GM12878 (cell line): ENCODE data around the gene KCNAB3. TPM values are rescaled to one million over a fixed set of nuclear protein-coding genes. Genes with fewer than 3 reads are reported as not detected.

Source experiments
- EP300 ChIP-seq, 2 experiments: fragments of 150-350 bp in 1 of 2; IDR thresholded peaks; 2 replicates each; pipeline ENCODE4 v1.6.1; 2011 to 2012; ENCODE audit warnings: low read depth in 2 of 2, low read length in 2 of 2, borderline replicate concordance in 1 of 2, improper control_type of control experiment in 1 of 2, inconsistent platforms in 1 of 2; ENCODE audit not compliant: control insufficient read depth in 1 of 2
- EZH2 ChIP-seq: IDR thresholded peaks from 2 replicates; pipeline ENCODE4 v1.6.1; 2012; ENCODE audit warnings: low read depth, mild to moderate bottlenecking, control low read depth, inconsistent platforms, low read length, borderline replicate concordance; ENCODE audit not compliant: control insufficient read depth
- FOS ChIP-seq: IDR thresholded peaks from 3 replicates; pipeline ENCODE4 v1.6.1; 2011; ENCODE audit warnings: borderline replicate concordance; ENCODE audit not compliant: insufficient read length; ENCODE audit errors: extremely low read depth
- GABPA ChIP-seq: IDR thresholded peaks from 2 replicates; pipeline ENCODE4 v1.6.1; 2014; ENCODE audit warnings: antibody characterized with exemption, low read depth, mild to moderate bottlenecking, inconsistent platforms
- HDGF ChIP-seq: fragments of 450-650 bp; IDR thresholded peaks from 2 replicates; pipeline ENCODE4 v1.6.1; 2016; ENCODE audit warnings: antibody characterized with exemption
- MTA2 ChIP-seq: fragments of 450-650 bp; IDR thresholded peaks from 2 replicates; pipeline ENCODE4 v1.6.1; 2016; ENCODE audit warnings: low read depth, mild to moderate bottlenecking, moderate library complexity
- NFYB ChIP-seq: IDR thresholded peaks from 2 replicates; pipeline ENCODE4 v1.6.1; 2011; ENCODE audit warnings: low read depth, mild to moderate bottlenecking, low read length, improper control_type of control experiment, moderate library complexity; ENCODE audit not compliant: insufficient read depth
- NR2C1 ChIP-seq: fragments of 450-650 bp; IDR thresholded peaks from 2 replicates; pipeline ENCODE4 v1.6.1; 2017; ENCODE audit warnings: antibody characterized with exemption, mild to moderate bottlenecking, moderate library complexity
- PML ChIP-seq: IDR thresholded peaks from 2 replicates; pipeline ENCODE4 v1.6.1; 2012; ENCODE audit warnings: low read length, inconsistent platforms
- POLR2AphosphoS2 ChIP-seq: IDR thresholded peaks from 2 replicates; pipeline ENCODE4 v1.6.1; 2011; ENCODE audit warnings: low read depth, mild to moderate bottlenecking, low read length, improper control_type of control experiment, moderate library complexity
- POU2F2 ChIP-seq: IDR thresholded peaks from 3 replicates; pipeline ENCODE4 v1.6.1; 2011; ENCODE audit warnings: low read depth, mild to moderate bottlenecking, low read length, borderline replicate concordance
- SMC3 ChIP-seq: IDR thresholded peaks from 2 replicates; pipeline ENCODE4 v1.6.1; 2011; ENCODE audit warnings: low read length, improper control_type of control experiment, borderline replicate concordance
- TCF7 ChIP-seq: IDR thresholded peaks from 2 replicates; pipeline ENCODE4 v1.6.1; 2014; ENCODE audit warnings: antibody characterized with exemption, borderline replicate concordance
- polyA plus RNA-seq, 11 experiments: library from polyadenylated mRNA; depleted of rRNA in 4 of 11; unstranded in 6 of 11; stranded (reverse) in 5 of 11; fragments of >200 nt; fragmentation: Nextera tagmentation in 4 of 11; fragmentation: Illumina TruSeq in 1 of 11; extraction: Ambion mirVana in 4 of 11; extraction: Trizol in 1 of 11; gene quantifications; 1 replicate in 1 of 11; 2 replicates in 10 of 11; pipeline versions ENCODE4 v1.2.1 to v1.2.3, GENCODE V29; 2011 to 2016; ENCODE audit warnings: inconsistent platforms in 2 of 11, missing spikeins in 2 of 11, low read depth in 1 of 11
- total RNA-seq, 4 experiments: library from RNA; depleted of rRNA in 3 of 4; stranded (reverse); fragments of >200 nt in 3 of 4; fragmentation: Illumina TruSeq in 1 of 4; extraction: Trizol in 1 of 4; gene quantifications; 2 replicates each; pipeline versions ENCODE4 v1.2.1 to v1.2.3, GENCODE V29; 2013 to 2021
- TF ChIP-seq, protein P1 (sequence below): fragments of 450-650 bp; conservative IDR thresholded peaks from 2 replicates; pipeline ENCODE4 v1.6.1; 2017; ENCODE audit warnings: mild to moderate bottlenecking, moderate library complexity
- TF ChIP-seq, protein P2 (sequence below): fragments of 450-650 bp; formaldehyde crosslinking; IDR thresholded peaks from 2 replicates; pipeline ENCODE4 v1.4.0; 2022; ENCODE audit warnings: mild to moderate bottlenecking, moderate library complexity
- TF ChIP-seq, protein P3 (sequence below): fragments of 450-650 bp; IDR thresholded peaks from 2 replicates; pipeline ENCODE4 v1.6.1; 2018; ENCODE audit warnings: borderline replicate concordance, mild to moderate bottlenecking; ENCODE audit not compliant: partially characterized antibody
- TF ChIP-seq, protein P4 (sequence below): IDR thresholded peaks from 2 replicates; pipeline ENCODE4 v1.6.1; 2011; ENCODE audit warnings: low read depth, low read length, improper control_type of control experiment, borderline replicate concordance
- TF ChIP-seq, protein P5 (sequence below): IDR thresholded peaks from 2 replicates; pipeline ENCODE4 v1.6.1; 2012; ENCODE audit warnings: low read length, inconsistent platforms

Gene KCNAB3
- total and polyA plus RNA-seq, 10 of the 15 experiments (the other 5 are each of a cell fraction or from before 2014, with no cell fraction given) = 0.22 to 7.9 (median 1.8) TPM

DNA sequence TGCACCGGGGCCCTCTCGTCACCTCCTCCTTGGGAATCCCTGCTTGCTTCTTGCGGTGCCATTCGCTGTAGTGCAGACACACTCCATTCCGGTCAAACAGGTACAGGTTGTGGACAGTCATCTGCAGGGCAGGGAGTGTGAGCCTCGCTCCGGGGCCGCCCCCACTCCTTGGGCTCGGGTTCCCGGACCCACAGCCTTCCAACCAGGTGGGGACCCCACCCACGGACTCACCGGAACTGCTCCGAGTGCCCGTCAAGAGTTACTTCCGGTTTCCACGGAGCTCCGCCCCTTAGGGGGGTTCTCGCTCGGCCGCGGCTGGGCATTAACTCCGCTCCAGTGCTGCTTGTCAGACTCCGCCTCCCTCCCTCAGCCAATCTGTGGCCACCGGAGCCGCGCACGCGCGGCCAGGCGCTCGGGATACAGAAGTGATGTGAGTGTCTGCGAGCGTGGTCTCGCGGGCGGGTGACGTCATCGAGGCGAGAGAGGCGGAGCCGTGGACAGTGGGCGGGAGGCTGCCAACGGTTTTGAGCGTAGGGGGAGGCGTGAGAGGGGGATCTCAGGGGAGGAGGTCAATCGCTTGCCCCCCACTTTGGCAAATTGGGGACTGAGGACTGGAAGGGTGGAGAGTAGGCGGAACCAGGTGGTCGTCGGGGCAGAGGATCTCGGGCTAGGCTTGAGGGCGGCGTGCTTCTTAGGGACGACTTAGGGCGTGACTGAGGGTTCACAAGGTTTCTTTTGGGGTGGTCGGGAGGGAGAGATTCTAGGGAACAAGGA lies 2.2 kb upstream of the KCNAB3 start, which contains the start of the genes CNTROB and TRAPPC1 (continued):
- TF ChIP-seq, protein P1, sequence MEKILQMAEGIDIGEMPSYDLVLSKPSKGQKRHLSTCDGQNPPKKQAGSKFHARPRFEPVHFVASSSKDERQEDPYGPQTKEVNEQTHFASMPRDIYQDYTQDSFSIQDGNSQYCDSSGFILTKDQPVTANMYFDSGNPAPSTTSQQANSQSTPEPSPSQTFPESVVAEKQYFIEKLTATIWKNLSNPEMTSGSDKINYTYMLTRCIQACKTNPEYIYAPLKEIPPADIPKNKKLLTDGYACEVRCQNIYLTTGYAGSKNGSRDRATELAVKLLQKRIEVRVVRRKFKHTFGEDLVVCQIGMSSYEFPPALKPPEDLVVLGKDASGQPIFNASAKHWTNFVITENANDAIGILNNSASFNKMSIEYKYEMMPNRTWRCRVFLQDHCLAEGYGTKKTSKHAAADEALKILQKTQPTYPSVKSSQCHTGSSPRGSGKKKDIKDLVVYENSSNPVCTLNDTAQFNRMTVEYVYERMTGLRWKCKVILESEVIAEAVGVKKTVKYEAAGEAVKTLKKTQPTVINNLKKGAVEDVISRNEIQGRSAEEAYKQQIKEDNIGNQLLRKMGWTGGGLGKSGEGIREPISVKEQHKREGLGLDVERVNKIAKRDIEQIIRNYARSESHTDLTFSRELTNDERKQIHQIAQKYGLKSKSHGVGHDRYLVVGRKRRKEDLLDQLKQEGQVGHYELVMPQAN = peak; percentile 72
- TF ChIP-seq, protein P2, sequence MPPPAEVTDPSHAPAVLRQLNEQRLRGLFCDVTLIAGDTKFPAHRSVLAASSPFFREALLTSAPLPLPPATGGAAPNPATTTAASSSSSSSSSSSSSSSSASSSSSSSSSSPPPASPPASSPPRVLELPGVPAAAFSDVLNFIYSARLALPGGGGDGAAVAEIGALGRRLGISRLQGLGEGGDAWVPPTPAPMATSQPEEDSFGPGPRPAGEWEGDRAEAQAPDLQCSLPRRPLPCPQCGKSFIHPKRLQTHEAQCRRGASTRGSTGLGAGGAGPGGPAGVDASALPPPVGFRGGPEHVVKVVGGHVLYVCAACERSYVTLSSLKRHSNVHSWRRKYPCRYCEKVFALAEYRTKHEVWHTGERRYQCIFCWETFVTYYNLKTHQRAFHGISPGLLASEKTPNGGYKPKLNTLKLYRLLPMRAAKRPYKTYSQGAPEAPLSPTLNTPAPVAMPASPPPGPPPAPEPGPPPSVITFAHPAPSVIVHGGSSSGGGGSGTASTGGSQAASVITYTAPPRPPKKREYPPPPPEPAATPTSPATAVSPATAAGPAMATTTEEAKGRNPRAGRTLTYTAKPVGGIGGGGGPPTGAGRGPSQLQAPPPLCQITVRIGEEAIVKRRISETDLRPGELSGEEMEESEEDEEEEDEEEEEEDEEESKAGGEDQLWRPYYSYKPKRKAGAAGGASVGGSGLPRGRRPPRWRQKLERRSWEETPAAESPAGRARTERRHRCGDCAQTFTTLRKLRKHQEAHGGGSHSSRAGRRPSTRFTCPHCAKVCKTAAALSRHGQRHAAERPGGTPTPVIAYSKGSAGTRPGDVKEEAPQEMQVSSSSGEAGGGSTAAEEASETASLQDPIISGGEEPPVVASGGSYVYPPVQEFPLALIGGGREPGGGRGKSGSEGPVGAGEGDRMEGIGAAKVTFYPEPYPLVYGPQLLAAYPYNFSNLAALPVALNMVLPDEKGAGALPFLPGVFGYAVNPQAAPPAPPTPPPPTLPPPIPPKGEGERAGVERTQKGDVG (CRISPR knock-in tag) = peak; percentile 86
- no peak for TF ChIP-seq TCF7
- 0 out of 2 replicates have a peak, but pooled peaks have one; percentile 1 for TF ChIP-seq SMC3
- peak; percentile 23; the same call in 1 of the 3 replicates for TF ChIP-seq POU2F2
- TF ChIP-seq FOS = no peak
- peak; percentile 56; the same call in 1 of the 2 replicates for TF ChIP-seq PML
- TF ChIP-seq MTA2 = peak; percentile 67
- peak; percentile 97 for TF ChIP-seq HDGF
- TF ChIP-seq, protein P3, sequence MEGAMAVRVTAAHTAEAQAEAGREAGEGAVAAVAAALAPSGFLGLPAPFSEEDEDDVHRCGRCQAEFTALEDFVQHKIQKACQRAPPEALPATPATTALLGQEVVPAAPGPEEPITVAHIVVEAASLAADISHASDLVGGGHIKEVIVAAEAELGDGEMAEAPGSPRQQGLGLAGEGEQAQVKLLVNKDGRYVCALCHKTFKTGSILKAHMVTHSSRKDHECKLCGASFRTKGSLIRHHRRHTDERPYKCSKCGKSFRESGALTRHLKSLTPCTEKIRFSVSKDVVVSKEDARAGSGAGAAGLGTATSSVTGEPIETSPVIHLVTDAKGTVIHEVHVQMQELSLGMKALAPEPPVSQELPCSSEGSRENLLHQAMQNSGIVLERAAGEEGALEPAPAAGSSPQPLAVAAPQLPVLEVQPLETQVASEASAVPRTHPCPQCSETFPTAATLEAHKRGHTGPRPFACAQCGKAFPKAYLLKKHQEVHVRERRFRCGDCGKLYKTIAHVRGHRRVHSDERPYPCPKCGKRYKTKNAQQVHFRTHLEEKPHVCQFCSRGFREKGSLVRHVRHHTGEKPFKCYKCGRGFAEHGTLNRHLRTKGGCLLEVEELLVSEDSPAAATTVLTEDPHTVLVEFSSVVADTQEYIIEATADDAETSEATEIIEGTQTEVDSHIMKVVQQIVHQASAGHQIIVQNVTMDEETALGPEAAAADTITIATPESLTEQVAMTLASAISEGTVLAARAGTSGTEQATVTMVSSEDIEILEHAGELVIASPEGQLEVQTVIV = peak; percentile 42
- TF ChIP-seq EZH2 = no peak
- TF ChIP-seq, protein P4, sequence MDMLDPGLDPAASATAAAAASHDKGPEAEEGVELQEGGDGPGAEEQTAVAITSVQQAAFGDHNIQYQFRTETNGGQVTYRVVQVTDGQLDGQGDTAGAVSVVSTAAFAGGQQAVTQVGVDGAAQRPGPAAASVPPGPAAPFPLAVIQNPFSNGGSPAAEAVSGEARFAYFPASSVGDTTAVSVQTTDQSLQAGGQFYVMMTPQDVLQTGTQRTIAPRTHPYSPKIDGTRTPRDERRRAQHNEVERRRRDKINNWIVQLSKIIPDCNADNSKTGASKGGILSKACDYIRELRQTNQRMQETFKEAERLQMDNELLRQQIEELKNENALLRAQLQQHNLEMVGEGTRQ = no peak
- no peak for TF ChIP-seq POLR2AphosphoS2
- TF ChIP-seq NR2C1 = peak; percentile 73; the same call in 1 of the 2 replicates
- peak; percentile 80; the same call in 1 of the 2 replicates for TF ChIP-seq NFYB
- TF ChIP-seq EP300 (IDR thresholded peaks at IDR 0.05; ENCODE audit: borderline replicate concordance in 1 of 2, control insufficient read depth in 1 of 2, low read depth in 2 of 2, low read length in 2 of 2) = peak in 1 of 2 experiments; percentile 27; a peak in 1 of 4 replicates
- peak; percentile 87 for TF ChIP-seq GABPA
- TF ChIP-seq, protein P5, sequence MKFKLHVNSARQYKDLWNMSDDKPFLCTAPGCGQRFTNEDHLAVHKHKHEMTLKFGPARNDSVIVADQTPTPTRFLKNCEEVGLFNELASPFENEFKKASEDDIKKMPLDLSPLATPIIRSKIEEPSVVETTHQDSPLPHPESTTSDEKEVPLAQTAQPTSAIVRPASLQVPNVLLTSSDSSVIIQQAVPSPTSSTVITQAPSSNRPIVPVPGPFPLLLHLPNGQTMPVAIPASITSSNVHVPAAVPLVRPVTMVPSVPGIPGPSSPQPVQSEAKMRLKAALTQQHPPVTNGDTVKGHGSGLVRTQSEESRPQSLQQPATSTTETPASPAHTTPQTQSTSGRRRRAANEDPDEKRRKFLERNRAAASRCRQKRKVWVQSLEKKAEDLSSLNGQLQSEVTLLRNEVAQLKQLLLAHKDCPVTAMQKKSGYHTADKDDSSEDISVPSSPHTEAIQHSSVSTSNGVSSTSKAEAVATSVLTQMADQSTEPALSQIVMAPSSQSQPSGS = peak; percentile 67
